H1 (cell line): ENCODE data around the gene SMARCAL1. TPM values are rescaled to one million over a fixed set of nuclear protein-coding genes. Genes with fewer than 3 reads are reported as not detected.

Experiments
- CTCF ChIA-PET: fragments of 300-600 bp; sonication (Branson Sonifier 250); formaldehyde crosslinking; loops from one replicate; lab custom pipeline; 2021; ENCODE audit not compliant: partially characterized antibody; lab: Charles Lee
- POLR2A ChIA-PET: fragments of 300-600 bp; sonication (Branson Sonifier 250); formaldehyde crosslinking; loops from one replicate; lab custom pipeline; 2021; ENCODE audit warnings: inconsistent platforms; ENCODE audit not compliant: partially characterized antibody; lab: Charles Lee
- DNase-seq, 2 experiments: peaks; one replicate each; pipeline versions ENCODE4 v3.0.0 to v3.0.0-alpha.2; 2010 to 2022; ENCODE audit warnings: low spot score in 2 of 2, low read depth in 1 of 2, mixed read lengths in 1 of 2
- FAIRE-seq: peaks from 2 replicates; lab custom pipeline; 2011; peaks lifted over from hg19 to GRCh38; lab: Jason Lieb, UNC
- H2AFZ ChIP-seq: 2 replicates; pipeline ENCODE4 v1.8.1; 2012; ENCODE audit warnings: low read length, inconsistent platforms
- H2AK5ac ChIP-seq: 2 replicates; pipeline ENCODE4 v1.6.1; 2013; ENCODE audit warnings: low read depth, low read length
- H2BK120ac ChIP-seq: replicated peaks from 2 replicates; pipeline ENCODE3; 2013; ENCODE audit warnings: low read depth, low read length, inconsistent platforms
- H2BK12ac ChIP-seq: 2 replicates; pipeline ENCODE4 v1.6.1; 2013; ENCODE audit warnings: low read depth, low read length
- H2BK15ac ChIP-seq: 2 replicates; pipeline ENCODE4 v1.6.1; 2013; ENCODE audit warnings: low read length
- H2BK20ac ChIP-seq: 2 replicates; pipeline ENCODE4 v1.6.1; 2013; ENCODE audit warnings: low read length
- H2BK5ac ChIP-seq: 2 replicates; pipeline ENCODE4 v1.6.1; 2013; ENCODE audit warnings: low read depth, low read length
- H3K14ac ChIP-seq: 2 replicates; pipeline ENCODE4 v1.6.1; 2013; ENCODE audit warnings: inconsistent platforms; ENCODE audit not compliant: insufficient read length
- H3K18ac ChIP-seq: 2 replicates; pipeline ENCODE4 v1.6.1; 2013; ENCODE audit warnings: low read length; ENCODE audit errors: extremely low read depth
- H3K23ac ChIP-seq: 2 replicates; pipeline ENCODE4 v1.6.1; 2013; ENCODE audit warnings: inconsistent platforms; ENCODE audit not compliant: insufficient read length
- H3K23me2 ChIP-seq: 2 replicates; pipeline ENCODE4 v1.6.1; 2013; ENCODE audit warnings: low read depth, low read length
- H3K27ac ChIP-seq: 2 replicates; pipeline ENCODE4 v1.6.1; 2011; ENCODE audit warnings: low read depth, low read length, inconsistent platforms
- H3K27me3 ChIP-seq, 4 experiments: replicated peaks in 1 of 4; 1 replicate in 1 of 4; 2 replicates in 3 of 4; pipeline versions ENCODE4 v1.6.1 to v1.8.1; 2011 to 2013; ENCODE audit warnings: low read length in 3 of 4, mild to moderate bottlenecking in 3 of 4, inconsistent platforms in 2 of 4, mixed read lengths in 2 of 4, moderate library complexity in 1 of 4; ENCODE audit not compliant: control insufficient read depth in 3 of 4, insufficient read depth in 3 of 4; ENCODE audit errors: extremely low read depth in 1 of 4
- H3K36me3 ChIP-seq, 4 experiments: 2 replicates each; pipeline versions ENCODE4 v1.6.1 to v1.8.1; 2011 to 2013; ENCODE audit warnings: mild to moderate bottlenecking in 4 of 4, low read length in 3 of 4, moderate library complexity in 2 of 4, control low read depth in 1 of 4, inconsistent platforms in 1 of 4; ENCODE audit not compliant: insufficient read depth in 4 of 4, control insufficient read depth in 2 of 4
- H3K4ac ChIP-seq: replicated peaks from 2 replicates; pipeline ENCODE3; 2013; ENCODE audit warnings: low read length, low read depth, mixed read lengths, inconsistent platforms; ENCODE audit not compliant: insufficient read length
- H3K4me1 ChIP-seq, 4 experiments: replicated peaks in 1 of 4; 1 replicate in 1 of 4; 2 replicates in 3 of 4; pipeline versions ENCODE4 v1.6.1 to v1.8.1; 2011 to 2013; ENCODE audit warnings: low read length in 3 of 4, inconsistent platforms in 2 of 4, mixed read lengths in 1 of 4; ENCODE audit not compliant: insufficient read depth in 4 of 4, control insufficient read depth in 3 of 4
- H3K4me2 ChIP-seq, 2 experiments: 2 replicates each; pipeline versions ENCODE4 v1.6.1 to v1.8.1; 2011 to 2013; ENCODE audit warnings: low read depth in 2 of 2, low read length in 2 of 2, control low read depth in 1 of 2, inconsistent platforms in 1 of 2, mild to moderate bottlenecking in 1 of 2; ENCODE audit not compliant: insufficient read depth in 1 of 2
- H3K4me3 ChIP-seq, 4 experiments: fragments of 200-600, 300-600 bp in 1 of 4; sonication (generic), shearing (Covaris generic), sonication (Bioruptor Twin) in 1 of 4; 2 replicates each; pipeline versions ENCODE4 v1.5.1 to v1.8.1; 2011 to 2016; ENCODE audit warnings: low read length in 4 of 4, low read depth in 3 of 4, control low read depth in 2 of 4, inconsistent platforms in 2 of 4, mild to moderate bottlenecking in 2 of 4, mixed read lengths in 1 of 4, moderate library complexity in 1 of 4; ENCODE audit not compliant: insufficient read depth in 2 of 4; ENCODE audit errors: extremely low read depth in 1 of 4
- H3K56ac ChIP-seq: replicated peaks from 2 replicates; pipeline ENCODE3; 2013; ENCODE audit warnings: low read depth, mild to moderate bottlenecking, mixed read lengths, low read length, inconsistent platforms; ENCODE audit not compliant: insufficient read length
- H3K79me1 ChIP-seq: 2 replicates; pipeline ENCODE4 v1.6.1; 2013; ENCODE audit warnings: low read depth, low read length, control low read depth
- H3K79me2 ChIP-seq, 2 experiments: 2 replicates each; pipeline versions ENCODE4 v1.6.1 to v1.8.1; 2012 to 2013; ENCODE audit warnings: low read length in 2 of 2, mild to moderate bottlenecking in 2 of 2, inconsistent platforms in 1 of 2; ENCODE audit not compliant: insufficient read depth in 2 of 2, control insufficient read depth in 1 of 2
- H3K9ac ChIP-seq, 4 experiments: replicated peaks in 1 of 4; 1 replicate in 1 of 4; 2 replicates in 3 of 4; pipeline versions ENCODE4 v1.6.1 to v1.8.1; 2011 to 2013; ENCODE audit warnings: low read depth in 3 of 4, low read length in 3 of 4, control low read depth in 2 of 4, mild to moderate bottlenecking in 2 of 4, moderate library complexity in 2 of 4, inconsistent platforms in 1 of 4; ENCODE audit errors: extremely low read depth in 1 of 4
- H3K9me3 ChIP-seq, 2 experiments: 2 replicates each; pipeline versions ENCODE4 v1.6.1 to v1.8.1; 2012 to 2013; ENCODE audit warnings: mild to moderate bottlenecking in 2 of 2, moderate library complexity in 2 of 2, control low read depth in 1 of 2, inconsistent platforms in 1 of 2, low read depth in 1 of 2, low read length in 1 of 2, mixed read lengths in 1 of 2; ENCODE audit not compliant: insufficient read depth in 2 of 2
- H4K20me1 ChIP-seq, 2 experiments: replicated peaks in 1 of 2; 2 replicates each; pipeline versions ENCODE3 to v1.8.1; 2011 to 2013; ENCODE audit warnings: inconsistent platforms in 2 of 2, low read length in 2 of 2, mild to moderate bottlenecking in 1 of 2; ENCODE audit not compliant: insufficient read depth in 2 of 2, control insufficient read depth in 1 of 2
- H4K5ac ChIP-seq: 2 replicates; pipeline ENCODE4 v1.6.1; 2013; ENCODE audit warnings: low read length, low read depth, mixed read lengths, inconsistent platforms; ENCODE audit not compliant: insufficient read length
- H4K8ac ChIP-seq: 2 replicates; pipeline ENCODE4 v1.8.0; 2013; ENCODE audit warnings: mild to moderate bottlenecking, moderate library complexity, low read length, inconsistent platforms; ENCODE audit not compliant: insufficient read depth; ENCODE audit errors: extremely low read depth
- H4K91ac ChIP-seq: replicated peaks from 2 replicates; pipeline ENCODE3; 2013; ENCODE audit warnings: low read length, mixed read lengths, inconsistent platforms; ENCODE audit not compliant: insufficient read length
- ATF2 ChIP-seq: IDR thresholded peaks from 2 replicates; pipeline ENCODE4 v1.6.1; 2012; ENCODE audit warnings: low read length, inconsistent platforms
- CHD2 ChIP-seq: IDR thresholded peaks from 2 replicates; pipeline ENCODE4 v1.6.1; 2012; ENCODE audit warnings: low read length, improper control_type of control experiment
- NANOG ChIP-seq: IDR thresholded peaks from 2 replicates; pipeline ENCODE4 v1.6.1; 2011; ENCODE audit warnings: low read length, low read depth, mild to moderate bottlenecking, inconsistent platforms; ENCODE audit not compliant: insufficient read depth, poor library complexity, severe bottlenecking
- SIN3A ChIP-seq, 2 experiments: IDR thresholded peaks in 1 of 2; conservative IDR thresholded peaks in 1 of 2; 2 replicates each; pipeline ENCODE4 v1.6.1; 2011 to 2012; ENCODE audit warnings: low read length in 2 of 2, improper control_type of control experiment in 1 of 2, low read depth in 1 of 2, mild to moderate bottlenecking in 1 of 2
- SP2 ChIP-seq: IDR thresholded peaks from 2 replicates; pipeline ENCODE4 v1.6.1; 2012; ENCODE audit warnings: mild to moderate bottlenecking, low read length, inconsistent platforms
- SRF ChIP-seq: IDR thresholded peaks from 2 replicates; pipeline ENCODE4 v1.6.1; 2011; ENCODE audit warnings: mild to moderate bottlenecking, low read depth, low read length, moderate library complexity
- USF2 ChIP-seq: IDR thresholded peaks from 2 replicates; pipeline ENCODE4 v1.6.1; 2011; ENCODE audit warnings: low read length, improper control_type of control experiment
- WGBS, 2 experiments: shearing (Covaris generic) in 1 of 2; methylation state at CpG; one replicate each; pipeline versions ENCODE4 v1.1.6 to v1.1.7; 2013 to 2015; ENCODE audit warnings: low lambda C conversion rate in 2 of 2, mixed read lengths in 2 of 2, inconsistent platforms in 1 of 2, low coverage in 1 of 2, missing lambda C conversion rate in 1 of 2; ENCODE audit not compliant: insufficient replicate concordance in 2 of 2, insufficient coverage in 1 of 2, insufficient read length in 1 of 2; ENCODE audit errors: extremely low coverage in 1 of 2, missing lambda C conversion rate in 1 of 2; 5-methylcytosine and 5-hydroxymethylcytosine counted together
- polyA plus RNA-seq, 7 experiments: library from polyadenylated mRNA; depleted of rRNA in 3 of 7; stranded (reverse) in 5 of 7; unstranded in 2 of 7; fragments of >200 nt in 5 of 7; fragments of 200-250 nt in 2 of 7; gene quantifications; 1 replicate in 5 of 7; 2 replicates in 1 of 7; 4 replicates in 1 of 7; pipeline versions ENCODE4 v1.2.1 to v1.2.3, GENCODE V29; 2011 to 2013; ENCODE audit warnings: missing spikeins in 2 of 7, mixed read lengths in 2 of 7
- total RNA-seq: library from RNA; stranded (reverse); fragmentation: NEBNext Ultra II Directional; extraction: Animal tissue kit (Norgen Biotek cat#: 25700); gene quantifications from 2 replicates; pipeline ENCODE4 v1.2.1, GENCODE V29; 2021
- TF ChIP-seq, protein P1 (sequence below), 3 experiments: IDR thresholded peaks; 1 replicate in 2 of 3; 2 replicates in 1 of 3; pipeline versions ENCODE4 v1.5.1 to v1.6.1; 2011; ENCODE audit warnings: low read length in 3 of 3, mild to moderate bottlenecking in 3 of 3, inconsistent platforms in 2 of 3, low read depth in 1 of 3, moderate library complexity in 1 of 3; ENCODE audit not compliant: insufficient read depth in 1 of 3; ENCODE audit errors: control extremely low read depth in 1 of 3

SMARCAL1 gene
- total and polyA plus RNA-seq, 2 of the 8 experiments (the other 6 are each of a cell fraction or from before 2014, with no cell fraction given), result 17.6 to 17.9 TPM

DNA sequence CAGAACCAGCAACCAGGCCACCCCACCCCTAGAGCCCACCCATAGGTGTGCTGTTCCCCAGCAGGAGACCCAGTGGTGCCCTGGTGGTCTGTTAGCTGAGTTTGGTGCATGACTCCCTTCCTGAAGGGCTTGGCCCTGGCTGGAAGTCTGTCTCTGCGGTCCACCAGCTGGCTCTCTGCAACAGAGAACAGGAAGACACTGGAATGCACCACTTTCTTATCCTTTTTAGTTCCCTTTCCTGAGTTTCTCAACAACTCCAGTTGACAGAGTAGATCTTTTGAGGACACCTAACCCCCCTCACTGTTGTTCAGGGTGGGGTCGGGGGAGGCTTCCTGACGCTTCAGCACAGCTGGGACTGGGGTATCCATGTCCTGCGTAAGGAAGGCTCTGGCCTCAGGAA lies 74.4 kb downstream of the SMARCAL1 start:
- Histone ChIP-seq H3K79me2 (no peaks in the 10 kb centered on the region), H3K14ac (no peak overlapping the region), H4K91ac (no peak overlapping the region), H3K27me3 (no peaks in the 10 kb centered on the region; a peak in 1 of 7 replicates), H2BK20ac (no peak overlapping the region), H2AFZ (no peak overlapping the region), H3K23ac (no peak overlapping the region), H4K8ac (no peak overlapping the region), H3K27ac (no peak overlapping the region), H3K79me1 (no peaks in the 10 kb centered on the region), H2BK12ac (no peak overlapping the region), H3K36me3 (peaks cover 0 to 6% (median 1%) of the 10 kb centered on the region in 4 experiments; a peak in 2 of 8 replicates), H3K4me2 (no peak overlapping the region), H2BK120ac (no peak overlapping the region), H3K9me3 (no peaks in the 10 kb centered on the region), H3K18ac (no peak overlapping the region), H3K4me1 (no peaks in the 10 kb centered on the region), H3K23me2 (no peaks in the 10 kb centered on the region), H2AK5ac (peak overlapping the region; percentile 53; the same call in 1 of the 2 replicates), H4K20me1 (no peaks in the 10 kb centered on the region), H2BK15ac (no peak overlapping the region), H3K4me3 (no peak overlapping the region), H3K9ac (no peak overlapping the region), H3K4ac (no peak overlapping the region), H4K5ac (no peak overlapping the region), H3K56ac (no peak overlapping the region), H2BK5ac (no peak overlapping the region)
- ChIA-PET POLR2A (interaction anchor here (1.4 to 7.0 kb wide), 3 partner anchors 12 to 134 kb away, joined by 4 to 65 read pairs (median 8); partner anchors contain the start of gene RPL37A), CTCF (interaction anchor here (1.1 to 2.3 kb wide), 4 partner anchors 9 to 81 kb away, joined by 3 to 5 read pairs (median 4); no protein-coding TSS in a partner anchor)
- FAIRE-seq (no peak), DNase-seq (no peak)
- 84% methylated on average over 4 of the region's 4 CpGs; no CpG with 5 or more reads in 1 of the 2 experiments for WGBS, 2 experiments
- TF ChIP-seq, protein P1, sequence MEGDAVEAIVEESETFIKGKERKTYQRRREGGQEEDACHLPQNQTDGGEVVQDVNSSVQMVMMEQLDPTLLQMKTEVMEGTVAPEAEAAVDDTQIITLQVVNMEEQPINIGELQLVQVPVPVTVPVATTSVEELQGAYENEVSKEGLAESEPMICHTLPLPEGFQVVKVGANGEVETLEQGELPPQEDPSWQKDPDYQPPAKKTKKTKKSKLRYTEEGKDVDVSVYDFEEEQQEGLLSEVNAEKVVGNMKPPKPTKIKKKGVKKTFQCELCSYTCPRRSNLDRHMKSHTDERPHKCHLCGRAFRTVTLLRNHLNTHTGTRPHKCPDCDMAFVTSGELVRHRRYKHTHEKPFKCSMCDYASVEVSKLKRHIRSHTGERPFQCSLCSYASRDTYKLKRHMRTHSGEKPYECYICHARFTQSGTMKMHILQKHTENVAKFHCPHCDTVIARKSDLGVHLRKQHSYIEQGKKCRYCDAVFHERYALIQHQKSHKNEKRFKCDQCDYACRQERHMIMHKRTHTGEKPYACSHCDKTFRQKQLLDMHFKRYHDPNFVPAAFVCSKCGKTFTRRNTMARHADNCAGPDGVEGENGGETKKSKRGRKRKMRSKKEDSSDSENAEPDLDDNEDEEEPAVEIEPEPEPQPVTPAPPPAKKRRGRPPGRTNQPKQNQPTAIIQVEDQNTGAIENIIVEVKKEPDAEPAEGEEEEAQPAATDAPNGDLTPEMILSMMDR (IDR thresholded peaks at IDR 0.05; ENCODE audit: control extremely low read depth in 1 of 3, insufficient read depth in 1 of 3, low read depth in 1 of 3, low read length in 3 of 3), result no peak
- TF ChIP-seq SRF, result no peak
- TF ChIP-seq USF2, result no peak
- TF ChIP-seq NANOG, result no peak
- TF ChIP-seq SIN3A (conservative IDR thresholded peaks at IDR 0.05 in 1 of 2, IDR thresholded peaks at IDR 0.05 in 1 of 2; ENCODE audit: low read depth in 1 of 2, low read length in 2 of 2), result no peak
- no peak for TF ChIP-seq CHD2
- TF ChIP-seq SP2, result no peak
- no peak for TF ChIP-seq ATF2
